Measurements from ENCODE around the gene ACOT7. TPM values are rescaled to one million over a fixed set of nuclear protein-coding genes. Genes with fewer than 3 reads are reported as not detected.

The ACOT7 gene
- total RNA-seq, 2 experiments from 2014 or later = 23.4 to 53.6 TPM

DNA sequence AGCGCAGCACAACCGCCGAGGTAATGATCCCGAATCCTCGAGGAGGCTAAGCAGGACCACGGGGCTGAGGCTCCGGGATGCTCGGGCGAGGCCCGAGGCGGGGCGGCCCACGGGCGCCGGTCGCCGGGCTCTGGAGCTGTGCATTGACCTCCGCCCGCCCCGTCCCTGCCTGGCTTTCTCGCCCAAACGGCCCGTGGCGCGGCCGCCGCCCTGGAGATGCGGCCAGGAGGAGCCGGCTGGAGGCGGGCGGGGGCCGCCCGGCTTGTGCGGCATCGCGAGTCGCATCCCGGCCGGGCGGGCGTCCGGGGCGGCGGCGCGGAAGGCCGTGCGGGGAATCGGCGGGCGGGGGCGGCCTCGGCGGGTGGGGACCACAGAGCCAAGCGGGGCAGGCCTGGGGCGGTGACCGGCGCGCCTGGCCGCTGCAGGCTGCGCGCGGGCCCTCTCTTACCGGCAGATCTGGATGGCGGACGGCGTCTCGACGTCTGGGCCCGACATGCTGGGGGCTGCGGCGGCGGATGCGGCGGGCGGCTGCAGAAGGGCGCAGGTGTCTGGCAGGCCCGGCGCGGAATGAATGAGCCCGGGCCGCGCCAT lies 663 bp downstream of the ACOT7 start:
- TF ChIP-seq EZH2phosphoT487 (IDR thresholded peaks at IDR 0.05; ENCODE audit: borderline replicate concordance, low read depth, low read length) (no peak), CTCF (conservative IDR thresholded peaks at IDR 0.05; ENCODE audit: low read length) (no peak)
- Histone ChIP-seq H4K20me1 (ENCODE audit: insufficient read depth, low read length) (0 out of 2 replicates have a peak, but pooled peaks cover 7% of the 10 kb centered on the region), H3K27ac (ENCODE audit: low read depth, low read length, poor library complexity, severe bottlenecking) (peak overlapping the region; percentile 68), H3K36me3 (ENCODE audit: insufficient read depth, low read length) (no peaks in the 10 kb centered on the region), H3K9me2 (ENCODE audit: insufficient read depth, low read length) (no peaks in the 10 kb centered on the region), H3K79me2 (ENCODE audit: insufficient read depth, low read depth, low read length) (peaks cover 5% of the 10 kb centered on the region; the same call in 1 of the 2 replicates), H3K4me1 (ENCODE audit: insufficient read depth, low read length, poor library complexity, severe bottlenecking) (peaks cover 14% of the 10 kb centered on the region), H2AFZ (ENCODE audit: low read length) (peak overlapping the region; percentile 53; the same call in 1 of the 2 replicates), H3K4me3 (ENCODE audit: low read depth, low read length, poor library complexity, severe bottlenecking) (peak overlapping the region; percentile 78), H3K9me3 (ENCODE audit: low read length) (no peaks in the 10 kb centered on the region), H3K4me2 (ENCODE audit: low read length) (peak overlapping the region; percentile 94)
- no peak for DNase-seq (ENCODE audit: low spot score)
- ChIA-PET CTCF (ENCODE audit: unreplicated experiment) (no interaction called here), POLR2A (interaction anchor here (0.6 to 1.5 kb wide), 4 partner anchors 10 to 1087 kb away, joined by 3 read pairs; no protein-coding TSS in a partner anchor)
- intact Hi-C loops (cut with micrococcal nuclease; ENCODE audit: unreplicated experiment) = loop anchor here (5.0 kb wide), 1 partner anchor 156 kb away; the partner anchor contains the start of gene ICMT
- BruUV-seq (replicated peaks) = no TSS peak

GRCh38 chr1:6391951-6392808 lies 1.4 kb downstream of the ACOT7 start:
- H2AFZ ChIP-seq (ENCODE audit: low read length) = peak overlapping the region; percentile 53; the same call in 1 of the 2 replicates
- intact Hi-C loops (cut with micrococcal nuclease; ENCODE audit: unreplicated experiment) = loop anchor here (5.0 kb wide), 1 partner anchor 155 kb away; the partner anchor contains the start of gene ICMT

More at GRCh38 chr1:6391951-6392808, 1.4 kb downstream of the ACOT7 start:
- ChIA-PET CTCF (ENCODE audit: unreplicated experiment) (no interaction called here), POLR2A (interaction anchor here (0.7 to 0.8 kb wide), 2 partner anchors 11 to 1087 kb away, joined by 3 read pairs; no protein-coding TSS in a partner anchor)
- Histone ChIP-seq H3K4me2 (ENCODE audit: low read length) (peak overlapping the region; percentile 94), H3K4me1 (ENCODE audit: insufficient read depth, low read length, poor library complexity, severe bottlenecking) (peaks cover 14% of the 10 kb centered on the region), H3K4me3 (ENCODE audit: low read depth, low read length, poor library complexity, severe bottlenecking) (peak overlapping the region; percentile 78), H3K9me3 (ENCODE audit: low read length) (no peaks in the 10 kb centered on the region), H3K27ac (ENCODE audit: low read depth, low read length, poor library complexity, severe bottlenecking) (no peak overlapping the region), H3K9me2 (ENCODE audit: insufficient read depth, low read length) (no peaks in the 10 kb centered on the region), H3K36me3 (ENCODE audit: insufficient read depth, low read length) (no peaks in the 10 kb centered on the region), H3K79me2 (ENCODE audit: insufficient read depth, low read depth, low read length) (peaks cover 5% of the 10 kb centered on the region; the same call in 1 of the 2 replicates), H4K20me1 (ENCODE audit: insufficient read depth, low read length) (0 out of 2 replicates have a peak, but pooled peaks cover 7% of the 10 kb centered on the region)
- DNase-seq (ENCODE audit: low spot score) = peak; percentile 13
- no peak for TF ChIP-seq CTCF (conservative IDR thresholded peaks at IDR 0.05; ENCODE audit: low read length)
- TF ChIP-seq EZH2phosphoT487 (IDR thresholded peaks at IDR 0.05; ENCODE audit: borderline replicate concordance, low read depth, low read length) = no peak
- TSS peak; percentile 54 for BruUV-seq (replicated peaks)

Measured in OCI-LY7 (cell line).